Epithelial cell of esophagus (primary cell): ENCODE data around the gene RAD52.

Experiments used
- DNase-seq: peaks from one replicate; pipeline ENCODE4 v3.0.0; 2010; ENCODE audit warnings: low read depth
- H3K4me3 ChIP-seq: 2 replicates; pipeline ENCODE4 v1.5.1; 2011; ENCODE audit warnings: mild to moderate bottlenecking, low read length, control low read depth
- TF ChIP-seq, protein P1 (sequence below): IDR thresholded peaks from 2 replicates; pipeline ENCODE4 v1.5.1; 2011; ENCODE audit warnings: low read depth, mild to moderate bottlenecking, low read length, control low read depth, inconsistent platforms; ENCODE audit not compliant: insufficient read depth; ENCODE audit errors: missing control alignments

Gene RAD52

DNA sequence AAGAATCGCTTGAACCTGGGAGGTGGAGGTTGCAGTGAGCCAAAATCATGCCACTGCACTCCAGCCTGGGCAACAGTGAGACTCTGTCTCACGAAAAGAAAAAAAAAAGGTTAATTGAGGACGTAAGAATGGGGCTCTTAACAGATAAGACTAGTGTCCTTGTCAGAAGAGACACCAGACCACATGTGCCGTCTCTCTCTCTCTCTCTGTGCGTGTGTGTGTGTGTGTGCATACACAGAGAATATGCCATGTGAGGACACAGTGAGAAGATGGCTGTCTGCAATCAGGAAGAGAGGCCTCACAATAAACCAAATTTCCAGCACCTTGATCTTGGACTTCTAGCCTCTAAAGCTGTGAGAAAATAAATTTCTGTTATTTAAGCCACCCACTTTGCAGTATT, 29.9 kb upstream of the RAD52 start:
- no peak overlapping the region for H3K4me3 ChIP-seq
- no peak for DNase-seq
- TF ChIP-seq, protein P1, sequence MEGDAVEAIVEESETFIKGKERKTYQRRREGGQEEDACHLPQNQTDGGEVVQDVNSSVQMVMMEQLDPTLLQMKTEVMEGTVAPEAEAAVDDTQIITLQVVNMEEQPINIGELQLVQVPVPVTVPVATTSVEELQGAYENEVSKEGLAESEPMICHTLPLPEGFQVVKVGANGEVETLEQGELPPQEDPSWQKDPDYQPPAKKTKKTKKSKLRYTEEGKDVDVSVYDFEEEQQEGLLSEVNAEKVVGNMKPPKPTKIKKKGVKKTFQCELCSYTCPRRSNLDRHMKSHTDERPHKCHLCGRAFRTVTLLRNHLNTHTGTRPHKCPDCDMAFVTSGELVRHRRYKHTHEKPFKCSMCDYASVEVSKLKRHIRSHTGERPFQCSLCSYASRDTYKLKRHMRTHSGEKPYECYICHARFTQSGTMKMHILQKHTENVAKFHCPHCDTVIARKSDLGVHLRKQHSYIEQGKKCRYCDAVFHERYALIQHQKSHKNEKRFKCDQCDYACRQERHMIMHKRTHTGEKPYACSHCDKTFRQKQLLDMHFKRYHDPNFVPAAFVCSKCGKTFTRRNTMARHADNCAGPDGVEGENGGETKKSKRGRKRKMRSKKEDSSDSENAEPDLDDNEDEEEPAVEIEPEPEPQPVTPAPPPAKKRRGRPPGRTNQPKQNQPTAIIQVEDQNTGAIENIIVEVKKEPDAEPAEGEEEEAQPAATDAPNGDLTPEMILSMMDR = no peak

DNA sequence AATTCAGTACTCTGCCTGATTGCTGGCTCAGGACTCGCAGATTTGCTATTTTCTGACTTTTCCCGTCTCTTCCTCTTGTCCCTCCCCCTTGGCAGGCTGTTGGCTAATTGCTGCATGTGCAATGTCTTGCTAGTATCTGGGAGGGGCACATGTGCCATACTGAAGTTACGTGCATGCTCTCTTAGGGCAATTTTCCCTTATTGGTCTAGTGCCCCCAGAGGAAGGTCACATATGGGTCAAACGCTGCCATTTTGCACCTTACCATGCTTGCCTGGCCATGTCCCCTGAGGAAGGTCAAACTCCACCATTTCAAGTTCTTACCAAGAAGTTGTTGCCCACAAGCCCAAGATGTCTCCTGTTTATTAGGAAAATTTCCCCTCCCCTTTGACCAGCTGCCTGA, 27.7 kb upstream of the RAD52 start:
- no peak for DNase-seq
- H3K4me3 ChIP-seq = no peak overlapping the region
- TF ChIP-seq, protein P1 = peak; percentile 8

DNA sequence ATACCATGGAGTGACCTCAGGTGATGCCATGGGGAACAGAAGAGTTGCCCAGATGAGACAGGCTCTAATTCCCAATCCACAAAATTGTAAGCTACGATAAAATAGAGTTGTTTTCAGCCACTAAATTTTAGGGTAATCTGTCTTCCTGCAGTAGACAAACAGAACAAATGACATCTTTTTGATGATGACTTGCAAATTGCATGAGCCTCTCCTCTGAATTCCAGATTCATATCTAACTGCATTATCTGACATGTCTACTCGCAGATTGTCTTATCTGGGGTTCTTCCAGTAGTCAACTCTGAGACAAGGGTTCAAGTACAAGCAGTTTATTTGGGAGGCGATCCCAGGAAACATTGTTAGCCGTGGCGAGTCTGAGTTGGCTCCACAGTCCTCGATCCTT, 27.1 kb upstream of the RAD52 start:
- H3K4me3 ChIP-seq = no peak overlapping the region
- TF ChIP-seq, protein P1 = no peak
- DNase-seq = no peak

DNA sequence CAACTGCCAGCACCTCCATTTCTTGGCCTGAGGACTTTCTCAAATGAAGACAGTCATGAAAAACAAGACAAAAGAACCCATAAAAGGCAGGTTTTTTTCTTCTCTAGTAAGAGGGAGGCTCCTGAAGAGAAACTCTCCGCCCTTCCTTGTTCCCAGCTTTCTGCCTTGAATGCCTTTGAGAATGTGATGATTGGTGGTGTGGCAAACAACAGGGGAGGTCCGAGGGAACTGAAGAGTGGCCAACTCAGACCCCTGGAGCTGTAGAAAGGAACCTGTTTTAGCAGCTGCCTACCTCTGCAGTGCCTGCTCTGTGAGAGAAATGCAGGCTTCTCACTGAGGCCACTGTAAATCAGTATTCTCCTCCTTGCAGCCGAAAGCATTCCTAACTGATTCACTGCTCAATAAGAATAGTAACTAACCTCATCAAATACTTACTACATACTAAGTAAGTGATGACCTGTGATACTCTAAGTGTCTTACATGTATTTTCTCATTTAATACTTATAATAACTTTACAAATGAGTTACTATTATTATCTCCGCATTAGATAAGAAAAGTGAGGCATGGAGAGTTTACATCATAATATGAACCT, 24.9 kb upstream of the RAD52 start:
- TF ChIP-seq, protein P1 = no peak
- H3K4me3 ChIP-seq = no peak overlapping the region
- no peak for DNase-seq

DNA sequence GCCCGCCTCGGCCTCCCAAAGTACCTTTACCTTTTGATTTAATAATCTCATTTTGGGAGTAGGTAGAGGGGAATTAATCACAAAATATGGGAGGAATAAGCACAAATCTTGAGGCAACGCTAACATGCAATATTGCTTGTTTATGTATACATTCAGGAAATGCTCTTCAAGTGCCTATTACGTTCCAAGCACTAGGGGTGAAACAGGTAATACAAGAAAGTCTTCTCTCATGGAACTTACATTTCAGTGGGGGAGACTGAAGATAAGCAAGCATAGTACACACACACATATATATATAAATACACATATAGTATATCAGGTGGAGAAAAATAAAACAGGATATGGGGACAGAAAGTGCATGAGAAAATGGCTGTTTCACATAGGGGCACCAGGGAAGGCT, 22.5 kb upstream of the RAD52 start:
- peak; percentile 36 for DNase-seq

DNA sequence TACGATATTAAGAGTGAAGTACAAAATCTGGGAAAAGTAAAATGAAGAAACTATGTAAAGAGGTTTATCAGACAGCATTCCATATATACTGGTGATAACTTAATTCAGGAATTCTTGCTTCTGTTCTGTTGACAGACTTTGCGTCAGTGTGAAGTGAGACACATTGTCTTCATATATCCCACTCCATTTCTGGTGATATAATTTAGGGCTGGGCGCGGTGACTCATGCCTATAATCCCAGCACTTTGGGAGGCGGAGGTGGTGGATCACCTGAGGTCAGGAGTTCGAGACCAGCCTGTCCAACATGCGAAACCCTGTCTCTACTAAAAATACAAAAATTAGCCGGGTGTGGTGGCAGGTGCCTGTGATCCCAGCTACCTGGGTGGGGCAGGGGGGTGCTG, 20.3 kb upstream of the RAD52 start:
- H3K4me3 ChIP-seq = no peak overlapping the region
- peak; percentile 75 for DNase-seq
- TF ChIP-seq, protein P1 = no peak

More for the DNA sequence above, 22.5 kb upstream of the RAD52 start:
- TF ChIP-seq, protein P1 = no peak
- no peak overlapping the region for H3K4me3 ChIP-seq

DNA sequence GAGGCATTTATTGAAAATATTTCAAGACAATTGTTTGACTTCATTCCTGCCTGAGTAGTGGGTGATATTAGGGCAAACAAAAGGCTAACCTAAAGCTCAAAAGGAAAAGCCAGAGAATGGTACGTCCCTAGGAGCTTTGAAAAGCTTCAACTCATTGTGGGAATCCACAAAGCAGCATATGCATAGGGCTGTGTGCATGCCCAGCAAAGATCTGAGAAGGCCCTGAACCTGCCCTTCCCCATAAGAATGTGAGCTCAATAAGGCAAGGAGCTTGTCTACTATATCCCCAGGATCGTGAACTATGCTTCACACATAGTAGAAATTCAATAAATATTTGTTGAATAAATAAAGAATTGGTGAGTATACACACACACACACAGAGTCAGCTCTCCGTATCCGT, 19.1 kb upstream of the RAD52 start:
- TF ChIP-seq, protein P1 = no peak
- no peak for DNase-seq
- H3K4me3 ChIP-seq = no peak overlapping the region
